SK-N-MC (cell line): ENCODE results near the gene PRICKLE4.

Source experiments
- EZH2 ChIP-seq: fragments of 200-600 bp; sonication (generic); IDR thresholded peaks from one replicate; pipeline ENCODE4 v1.6.1; 2017; ENCODE audit warnings: antibody characterized with exemption
- POLR2AphosphoS5 ChIP-seq: IDR thresholded peaks from 2 replicates; pipeline ENCODE4 v1.6.1; 2012; ENCODE audit warnings: mild to moderate bottlenecking, low read depth, low read length, borderline replicate concordance

- TF ChIP-seq POLR2AphosphoS5 (no peak), EZH2 (no peak)
Measured at GRCh38 chr6:41777551-41778285, 2.9 kb upstream of the PRICKLE4 start.
